Uterus (tissue), 2 donors: ENCODE results near the gene IFRD2.

Experiments
- POLR2A ChIP-seq, 2 donors: fragments of 450-650 bp; IDR thresholded peaks; one replicate each; pipeline ENCODE4 v1.6.1; 2016; ENCODE audit warnings: antibody characterized with exemption in 2 of 2, mild to moderate bottlenecking in 1 of 2, moderate library complexity in 1 of 2
- TF ChIP-seq, protein P1 (sequence below), 4 experiments: fragments of 200-600 bp in 2 of 4; fragments of 450-650 bp in 2 of 4; sonication (generic) in 2 of 4; IDR thresholded peaks; one replicate each; pipeline ENCODE4 v1.5.1; 2016 to 2019; ENCODE audit warnings: antibody characterized with exemption in 4 of 4, mild to moderate bottlenecking in 2 of 4, moderate library complexity in 1 of 4

GRCh38 chr3:50322386-50323091 is 30.3 kb upstream of the IFRD2 start, which contains the start of gene HYAL2:
- TF ChIP-seq POLR2A (IDR thresholded peaks at IDR 0.05), result peak in 1 of 2 donors; percentile 6
- TF ChIP-seq, protein P1, sequence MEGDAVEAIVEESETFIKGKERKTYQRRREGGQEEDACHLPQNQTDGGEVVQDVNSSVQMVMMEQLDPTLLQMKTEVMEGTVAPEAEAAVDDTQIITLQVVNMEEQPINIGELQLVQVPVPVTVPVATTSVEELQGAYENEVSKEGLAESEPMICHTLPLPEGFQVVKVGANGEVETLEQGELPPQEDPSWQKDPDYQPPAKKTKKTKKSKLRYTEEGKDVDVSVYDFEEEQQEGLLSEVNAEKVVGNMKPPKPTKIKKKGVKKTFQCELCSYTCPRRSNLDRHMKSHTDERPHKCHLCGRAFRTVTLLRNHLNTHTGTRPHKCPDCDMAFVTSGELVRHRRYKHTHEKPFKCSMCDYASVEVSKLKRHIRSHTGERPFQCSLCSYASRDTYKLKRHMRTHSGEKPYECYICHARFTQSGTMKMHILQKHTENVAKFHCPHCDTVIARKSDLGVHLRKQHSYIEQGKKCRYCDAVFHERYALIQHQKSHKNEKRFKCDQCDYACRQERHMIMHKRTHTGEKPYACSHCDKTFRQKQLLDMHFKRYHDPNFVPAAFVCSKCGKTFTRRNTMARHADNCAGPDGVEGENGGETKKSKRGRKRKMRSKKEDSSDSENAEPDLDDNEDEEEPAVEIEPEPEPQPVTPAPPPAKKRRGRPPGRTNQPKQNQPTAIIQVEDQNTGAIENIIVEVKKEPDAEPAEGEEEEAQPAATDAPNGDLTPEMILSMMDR (IDR thresholded peaks at IDR 0.05), result no peak
